Measurements from ENCODE around the gene AHI1.
A peak's percentile ranks its signal among the peaks of the same experiment; 100 is the strongest.
"Not testable (repeated sequence)": the region's sequence is repeated elsewhere in the genome, so short reads cannot be mapped to it uniquely, and the experiment has no call there.

AHI1 gene

DNA sequence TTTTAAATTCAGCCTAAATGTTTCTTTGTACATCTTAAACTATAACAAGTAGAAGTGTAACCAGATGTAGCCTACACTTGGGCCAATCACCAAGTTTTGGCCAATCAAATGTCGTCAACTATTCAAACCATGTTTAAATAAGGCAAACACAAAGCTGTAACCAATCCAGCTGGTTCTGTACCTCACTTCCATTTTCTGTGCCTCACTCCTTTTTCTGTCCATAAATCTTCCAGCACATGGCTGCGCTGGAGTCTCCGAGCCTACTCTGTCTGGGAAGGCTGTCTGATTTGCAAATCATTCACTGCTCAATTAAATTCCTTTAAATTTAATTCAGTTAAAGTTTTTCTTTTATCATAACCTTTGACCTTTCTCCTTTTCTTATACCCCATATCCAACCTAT, 7.7 kb upstream of the AHI1 start:
- DNase-seq, result no peak

DNA sequence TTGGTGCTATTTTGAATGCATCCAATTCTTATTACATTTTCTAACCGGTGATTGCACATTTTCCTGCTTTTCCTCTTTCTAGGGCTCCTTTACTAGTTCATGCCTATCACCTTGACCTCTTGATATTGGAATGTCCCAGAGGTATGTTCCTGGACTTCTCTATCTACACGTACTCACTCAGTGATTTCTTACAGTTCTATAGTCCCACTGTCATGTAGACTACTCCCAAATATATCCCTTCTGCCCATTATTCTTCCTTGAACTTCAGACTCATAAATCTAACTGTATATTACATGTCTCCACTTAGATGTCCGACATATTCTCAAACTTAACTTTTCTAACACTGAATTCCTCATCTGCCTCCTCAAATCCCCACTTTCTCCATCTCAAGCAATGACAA, 7.2 kb upstream of the AHI1 start:
- DNase-seq, result no peak

DNA sequence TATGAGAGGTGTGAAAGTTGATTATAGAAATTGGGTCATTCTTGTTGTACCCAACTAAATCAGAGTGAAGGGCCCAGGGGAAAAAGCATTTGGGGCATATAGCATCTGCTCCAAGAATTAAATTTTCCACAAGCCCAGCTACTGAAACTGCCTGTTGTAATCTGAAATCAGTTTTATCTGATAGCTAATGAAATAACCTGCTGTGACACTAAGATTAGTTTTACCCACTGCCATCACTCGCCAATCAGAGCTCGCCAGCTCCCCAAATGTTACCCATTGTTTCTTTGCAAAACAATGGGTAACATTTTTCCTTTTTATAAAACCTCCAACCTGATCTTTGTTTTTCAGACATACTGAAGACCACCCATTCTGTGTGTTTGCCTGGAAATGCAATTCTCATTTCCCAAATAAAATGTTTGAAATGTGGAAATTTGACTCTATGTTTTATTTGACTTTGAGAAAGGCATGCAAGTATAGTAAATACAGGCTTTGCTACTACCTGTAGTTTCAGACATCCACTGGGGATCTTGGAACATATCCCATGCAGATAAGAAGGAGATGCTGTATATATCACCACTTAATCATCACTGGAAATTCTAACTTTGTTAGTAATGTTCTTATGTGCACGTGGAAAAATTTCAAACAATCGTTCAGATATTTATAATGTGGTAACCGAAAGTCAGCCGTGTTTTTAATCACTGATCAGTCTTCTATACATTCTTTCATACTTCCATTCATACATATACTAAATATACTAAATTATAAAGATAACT, 6.3 kb upstream of the AHI1 start:
- no peak for DNase-seq

DNA sequence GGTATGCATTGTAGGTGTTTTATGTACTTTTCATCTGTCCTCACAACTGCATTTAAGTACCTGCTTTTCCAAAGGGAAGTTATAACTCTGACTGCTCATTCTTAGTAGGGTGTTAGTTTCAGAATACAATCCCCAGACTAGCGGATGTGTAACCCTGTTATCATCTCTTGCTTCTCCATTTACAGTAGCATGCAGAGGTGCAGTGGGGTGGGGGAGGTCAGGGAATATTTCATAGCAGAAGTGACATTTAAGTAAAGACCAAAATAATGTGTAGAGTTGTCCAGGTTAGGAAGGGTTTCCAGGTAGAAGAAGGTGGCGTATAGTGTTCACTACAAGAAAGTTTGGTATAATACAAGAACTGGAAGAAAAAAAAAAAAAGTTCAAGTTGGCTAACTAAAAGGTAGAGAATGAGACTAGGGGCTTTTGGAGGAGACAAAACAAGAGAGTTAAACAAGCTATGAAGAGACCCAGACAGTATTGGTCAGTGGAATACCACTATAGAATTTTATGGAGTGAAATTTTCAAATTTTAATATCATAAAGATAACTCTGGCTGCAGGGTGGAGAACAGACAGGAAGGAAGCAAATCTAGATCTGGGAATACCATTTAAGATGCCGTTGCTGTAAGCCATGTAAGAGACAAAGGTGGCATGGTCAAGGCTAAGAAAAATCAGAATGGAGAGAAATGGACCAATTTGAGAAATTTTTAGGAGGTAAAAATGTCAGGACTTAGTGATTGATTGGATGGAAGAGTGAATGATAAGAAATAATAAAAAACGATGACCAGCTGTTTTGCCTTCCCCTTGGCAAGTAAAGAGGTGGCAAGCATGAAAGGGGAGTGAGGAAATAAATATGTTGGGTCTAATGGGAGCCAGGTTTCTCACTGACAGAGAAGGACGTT, 2.2 kb upstream of the AHI1 start:
- DNase-seq, result no peak

DNA sequence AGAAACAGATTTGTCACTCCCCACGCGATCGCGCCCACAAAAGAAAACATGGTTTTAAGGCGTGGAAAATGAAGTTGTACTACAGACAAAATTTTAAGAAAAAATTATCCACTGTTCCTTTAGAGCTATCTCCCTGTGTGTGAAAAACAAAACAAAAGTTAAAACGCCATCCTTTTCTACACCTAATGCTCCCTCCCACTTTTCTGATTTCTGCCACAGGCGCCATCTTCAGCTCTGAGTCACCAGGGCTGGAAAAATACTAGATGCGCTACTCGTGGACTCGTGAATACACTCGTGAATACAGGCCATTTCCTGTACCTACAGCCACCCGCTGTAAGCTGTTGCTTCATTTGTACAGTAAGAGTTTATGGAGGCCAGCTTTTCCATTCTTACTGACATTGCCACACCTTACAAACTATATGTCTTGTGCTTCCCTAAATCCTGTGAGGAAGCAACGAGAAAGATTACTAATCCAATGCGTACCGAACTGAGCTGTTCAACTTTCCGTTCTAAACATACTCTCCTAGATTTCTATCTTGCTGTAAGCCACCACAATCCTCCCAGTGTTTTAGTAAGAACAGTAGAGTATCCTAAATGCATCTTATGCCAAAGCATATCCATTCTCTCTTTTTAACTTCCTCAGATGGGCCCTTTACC, 773 bp upstream of the AHI1 start:
- peak; percentile 73 for DNase-seq

DNA sequence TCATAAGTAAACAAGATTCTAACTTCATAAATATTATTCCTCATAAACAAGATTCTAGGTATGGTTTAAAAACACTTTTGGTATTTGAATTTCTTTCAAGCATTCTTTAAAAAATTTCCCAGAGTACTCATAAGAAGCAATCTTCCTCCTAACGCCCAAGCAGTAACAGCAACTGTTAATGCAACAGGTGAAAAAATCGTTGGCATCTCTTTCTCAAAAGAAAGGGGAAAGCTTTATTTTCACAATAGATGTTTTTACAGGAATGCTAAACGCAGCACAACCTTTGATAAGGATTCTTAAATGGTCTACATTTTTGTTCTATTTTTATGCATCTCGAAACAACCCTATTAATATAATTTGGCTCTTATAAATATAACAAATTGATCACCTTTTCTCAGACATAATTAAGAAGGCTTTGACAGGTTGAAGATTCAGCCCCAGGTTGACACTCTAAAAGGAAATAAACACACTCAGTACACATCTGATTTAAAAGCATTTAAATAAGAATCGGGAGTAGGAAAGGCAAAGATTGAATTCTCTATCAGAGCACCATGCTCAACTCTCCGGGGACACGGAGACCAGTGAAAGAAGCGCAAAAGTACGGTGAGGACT, 634 bp downstream of the AHI1 start:
- DNase-seq, result no peak

DNA sequence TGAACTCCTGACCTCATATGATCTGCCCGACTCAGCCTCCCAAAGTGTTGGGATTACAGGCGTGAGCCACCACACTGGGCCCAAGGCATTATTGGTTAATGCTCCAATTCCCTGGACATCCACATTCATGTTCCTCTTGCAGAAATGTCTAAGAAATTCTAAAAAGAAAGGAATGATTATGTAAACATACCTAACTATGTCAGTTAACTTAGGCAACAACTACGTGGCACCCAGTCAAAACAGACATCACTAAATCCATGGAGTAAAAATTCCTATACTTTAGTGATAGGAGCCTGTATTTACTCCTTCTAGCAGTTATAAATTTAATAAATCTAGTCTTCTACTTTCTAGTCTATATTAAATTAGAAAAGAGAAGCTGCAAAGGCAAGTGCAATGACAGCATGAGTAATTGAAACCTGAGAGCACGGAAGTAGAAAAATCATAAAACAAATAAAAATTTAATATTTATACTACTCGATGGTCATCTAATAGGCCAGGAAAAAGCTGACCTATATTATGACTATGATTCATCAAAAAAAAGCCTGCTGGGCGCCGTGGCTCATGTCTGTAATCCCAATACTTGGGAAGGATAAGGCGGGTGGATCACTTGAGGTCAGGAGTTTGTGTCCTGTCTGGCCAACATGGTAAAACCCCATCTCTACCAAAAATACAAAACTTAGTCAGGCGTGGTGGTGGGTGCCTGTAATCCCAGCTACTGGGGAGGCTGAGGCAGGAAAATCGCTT, 4.2 kb downstream of the AHI1 start:
- no peak for DNase-seq

DNA sequence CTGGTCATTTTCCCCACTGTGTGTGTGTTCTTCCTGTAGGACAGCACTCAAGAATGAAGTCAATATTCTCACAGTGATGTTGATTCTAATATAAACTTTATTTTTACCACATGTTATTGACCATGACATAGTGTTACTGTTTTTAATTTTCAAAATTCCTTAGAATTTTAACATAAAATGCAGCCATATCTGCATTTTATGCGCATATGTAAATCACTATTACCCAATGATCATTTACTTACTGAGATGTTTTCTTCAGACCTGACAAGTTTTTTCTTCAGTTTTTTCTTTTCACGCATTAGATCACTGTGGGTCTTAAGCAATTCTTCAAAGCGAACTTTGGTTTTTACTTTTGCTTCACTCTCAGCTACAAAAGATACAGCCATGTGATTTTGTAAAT, 7.2 kb downstream of the AHI1 start:
- no peak for DNase-seq

DNA sequence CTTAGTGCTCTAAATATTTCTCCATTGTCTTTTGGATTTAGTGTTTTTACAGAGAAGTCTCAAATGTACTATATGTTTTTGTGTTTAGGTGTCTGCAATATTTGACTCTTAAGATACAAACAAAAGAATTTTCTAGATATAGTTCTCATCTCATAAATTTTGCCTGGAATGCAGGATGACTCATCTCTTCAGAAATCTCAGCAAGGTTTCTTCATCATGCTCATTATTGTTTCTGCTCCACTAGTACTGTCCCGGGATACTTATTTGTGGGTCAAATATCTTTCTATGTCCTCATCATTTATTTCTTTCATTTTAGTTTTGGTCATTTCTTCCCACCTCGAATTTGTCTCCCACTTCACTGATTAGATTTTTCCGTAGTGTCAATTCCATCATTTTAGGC, 9.5 kb downstream of the AHI1 start:
- no peak for DNase-seq

DNA sequence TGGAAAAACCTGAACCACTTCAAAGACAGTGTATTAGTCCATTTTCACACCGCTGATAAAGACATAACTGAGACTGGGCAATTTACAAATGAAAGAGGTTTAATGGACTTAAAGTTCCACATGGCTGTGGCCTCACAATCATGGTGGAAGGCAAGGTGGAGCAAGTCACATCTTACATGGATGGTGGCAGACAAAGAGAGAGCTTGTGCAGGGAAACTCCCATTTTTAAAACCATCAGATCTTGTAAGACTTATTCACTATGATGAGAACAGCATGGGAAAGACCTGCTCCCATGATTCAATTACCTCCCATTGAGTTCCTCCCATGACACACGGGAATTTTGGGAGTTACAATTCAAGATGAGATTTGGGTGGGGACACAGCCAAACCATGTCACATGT, 13.6 kb downstream of the AHI1 start:
- not testable (repeated sequence) for DNase-seq

DNA sequence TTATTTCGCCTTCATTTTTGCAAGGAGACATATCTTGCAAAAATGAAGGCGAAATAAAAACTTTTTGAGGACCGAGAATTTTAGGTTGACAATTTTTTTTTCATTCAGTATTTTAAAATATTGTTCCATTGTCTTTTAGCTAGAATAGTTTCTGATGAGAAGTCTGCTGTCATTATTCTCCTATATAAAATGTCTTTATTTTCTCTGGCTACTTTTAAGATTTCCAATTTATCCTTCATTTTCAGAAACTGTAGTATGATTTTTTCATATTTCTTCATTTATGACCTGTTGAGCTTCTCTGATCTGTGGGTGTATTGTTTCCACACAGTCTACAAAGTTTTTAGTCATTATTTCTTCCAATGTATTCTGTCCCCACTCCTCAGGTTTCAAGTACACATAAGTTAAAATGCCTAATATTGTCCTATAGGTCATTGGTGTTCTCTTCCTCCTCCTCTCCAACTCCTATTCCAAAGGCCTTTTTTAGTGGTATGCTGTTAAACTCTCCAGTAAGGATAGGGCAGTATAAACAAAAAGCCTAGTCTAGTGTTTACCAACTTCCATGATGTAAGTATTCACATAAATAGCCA, 15.7 kb downstream of the AHI1 start:
- no peak for DNase-seq

DNA sequence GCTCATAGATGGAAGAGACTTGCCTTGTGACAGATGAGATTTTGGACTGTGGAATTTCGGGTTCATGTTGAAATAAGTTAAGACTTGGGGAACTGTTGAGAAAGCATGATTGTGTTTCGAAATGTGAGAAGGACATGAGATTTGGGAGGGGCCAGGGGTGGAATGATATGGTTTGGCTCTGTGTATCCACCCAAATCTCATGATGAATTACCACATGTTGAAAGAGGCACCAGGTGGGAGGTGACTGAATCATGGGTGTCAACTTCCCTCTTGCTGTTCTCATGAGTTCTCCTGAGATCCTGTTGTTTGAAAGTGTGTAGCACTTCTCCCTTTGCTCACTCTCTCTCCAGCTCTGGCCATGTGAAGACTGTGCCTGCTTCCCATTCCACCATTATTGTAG, 17.9 kb downstream of the AHI1 start:
- DNase-seq, result no peak

DNA sequence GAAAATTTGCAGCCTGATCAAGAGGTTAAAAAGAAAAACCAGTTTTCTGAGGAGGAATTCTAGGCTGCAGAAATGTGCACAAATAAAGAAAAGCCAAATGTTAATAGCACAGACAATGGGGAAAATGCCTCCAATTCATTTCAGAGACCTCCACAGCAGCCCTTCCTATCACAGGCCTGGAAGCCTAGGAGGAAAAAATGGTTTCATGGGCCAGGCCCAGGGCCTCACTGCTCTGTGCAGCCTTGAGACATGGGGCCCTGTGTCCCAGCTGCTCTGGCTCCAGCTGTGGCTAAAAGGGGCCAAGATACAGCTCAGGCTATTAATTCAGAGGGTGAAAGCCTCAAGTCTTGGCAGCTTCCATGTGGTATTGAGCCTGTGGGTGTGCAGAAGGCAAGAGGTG, 18.9 kb downstream of the AHI1 start:
- no peak for DNase-seq

DNA sequence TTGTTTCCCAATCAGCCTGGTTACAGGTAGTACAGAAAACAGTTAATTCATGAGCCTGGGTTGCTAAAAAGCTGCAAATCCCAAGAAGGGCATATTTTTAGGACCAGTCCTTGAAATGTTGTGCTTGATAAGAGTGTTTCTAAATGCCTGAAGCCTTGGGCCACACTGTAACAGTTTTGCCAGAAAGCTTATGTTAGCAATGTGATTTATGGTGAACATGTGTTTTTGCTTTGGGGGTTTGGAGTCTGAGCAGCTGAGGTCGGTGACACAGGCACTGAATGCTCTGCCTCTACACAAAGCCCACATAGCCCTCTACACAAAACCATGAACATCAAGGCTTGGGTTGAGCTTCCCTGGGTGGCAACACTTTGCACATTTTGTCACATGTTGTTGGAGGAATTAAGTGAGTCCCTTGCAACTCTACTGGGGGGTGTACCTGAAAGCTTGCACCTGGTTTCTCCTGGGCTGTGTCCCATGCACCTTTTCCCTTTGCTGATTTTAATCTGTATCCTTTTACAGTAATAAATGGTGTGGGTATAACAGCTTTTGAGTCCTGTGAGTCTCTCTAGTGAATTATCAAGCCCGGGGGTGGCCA, 22.2 kb downstream of the AHI1 start:
- DNase-seq, result no peak

DNA sequence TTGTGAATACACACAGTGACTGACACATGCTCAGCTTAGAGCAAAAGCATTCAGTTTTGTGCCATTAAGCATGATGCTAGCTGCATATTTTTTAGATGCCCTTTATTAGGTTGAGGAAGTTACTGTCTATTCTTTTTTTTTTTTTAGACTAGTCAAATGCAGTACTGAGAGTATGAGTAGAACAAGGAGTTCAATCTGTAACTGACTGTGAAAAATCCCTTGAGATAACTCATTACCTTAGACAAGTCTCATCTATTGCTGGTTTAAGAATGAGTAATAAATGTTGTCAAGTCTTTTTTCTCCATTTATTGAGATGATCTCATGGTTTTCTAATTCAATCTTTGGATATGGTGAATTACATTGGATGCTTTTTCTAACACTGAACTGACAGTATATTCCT, 23.2 kb downstream of the AHI1 start:
- DNase-seq, result no peak

DNA sequence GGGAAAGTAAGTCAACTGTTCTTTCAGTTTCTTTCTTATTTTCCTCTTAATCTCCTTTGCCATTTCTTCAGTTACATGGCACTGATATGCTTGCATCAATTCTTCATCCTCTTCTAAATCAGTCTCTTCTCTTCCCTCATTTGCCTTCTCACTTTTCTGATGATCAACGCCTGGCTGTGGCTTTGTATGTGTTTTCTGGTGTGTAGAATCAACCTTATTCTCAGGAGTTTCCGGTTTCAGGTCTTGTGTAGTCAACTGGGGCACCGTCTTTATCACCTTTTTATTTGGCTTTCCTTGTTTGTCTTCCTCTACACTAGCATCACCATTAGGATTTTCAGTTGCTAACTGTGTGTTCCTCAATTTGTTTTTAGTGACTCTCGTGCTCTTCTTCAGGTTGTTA, 31.6 kb downstream of the AHI1 start:
- no peak for DNase-seq

DNA sequence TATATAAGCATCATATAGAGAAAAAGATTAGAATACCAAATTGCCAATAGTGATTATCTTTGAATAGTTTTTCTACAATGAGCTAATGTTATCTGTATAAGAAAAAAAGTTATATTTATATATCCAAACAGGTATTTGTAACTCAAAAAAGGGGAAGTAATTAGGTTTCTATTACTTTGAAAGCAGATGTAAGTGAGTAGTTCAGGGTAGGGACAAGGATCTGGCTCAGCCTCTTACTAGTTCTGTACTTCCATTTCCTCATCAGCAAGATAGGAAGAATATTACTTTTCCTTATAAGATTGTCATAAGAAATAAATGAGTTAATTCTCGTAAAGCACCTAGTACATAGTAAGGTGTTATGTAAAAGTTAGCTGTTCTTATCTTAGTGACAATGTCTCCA, 32.2 kb downstream of the AHI1 start:
- no peak for DNase-seq

DNA sequence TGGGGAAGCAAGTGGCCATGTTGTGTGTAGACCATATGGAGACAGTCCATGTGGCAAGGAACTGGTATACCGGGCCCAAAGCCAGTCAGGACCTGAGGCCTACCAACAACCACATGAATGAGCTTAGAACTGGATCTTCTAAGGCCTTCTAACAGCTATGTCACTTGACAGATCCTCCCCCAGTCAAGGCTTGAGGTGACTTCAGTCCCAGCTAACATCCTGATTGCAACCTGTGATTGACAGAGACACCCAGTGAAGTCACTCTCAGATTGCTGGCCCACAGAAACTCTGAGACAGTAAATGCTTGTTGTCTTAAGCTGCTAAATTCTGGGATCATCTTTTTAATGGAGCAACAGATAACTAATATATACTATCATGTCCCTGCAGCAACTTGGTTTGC, 32.9 kb downstream of the AHI1 start:
- DNase-seq, result no peak

DNA sequence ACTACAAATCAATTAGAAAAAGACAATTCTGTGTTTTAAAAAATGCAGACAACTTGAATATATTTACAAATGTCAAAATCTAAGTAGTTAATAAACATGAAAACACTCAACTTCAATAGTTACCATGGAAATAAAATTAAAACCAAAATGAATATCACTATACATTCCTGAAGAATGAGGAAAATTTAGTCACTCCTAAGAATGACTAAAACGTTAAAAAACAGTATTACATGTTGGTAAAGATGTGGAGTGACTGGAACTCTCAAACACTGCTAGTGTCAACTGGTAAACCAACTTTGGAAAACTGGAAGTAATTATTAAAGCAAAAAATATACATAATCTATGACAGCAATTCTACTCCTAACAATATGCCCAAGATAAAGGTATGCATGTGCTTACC, 36.3 kb downstream of the AHI1 start:
- DNase-seq, result no peak

DNA sequence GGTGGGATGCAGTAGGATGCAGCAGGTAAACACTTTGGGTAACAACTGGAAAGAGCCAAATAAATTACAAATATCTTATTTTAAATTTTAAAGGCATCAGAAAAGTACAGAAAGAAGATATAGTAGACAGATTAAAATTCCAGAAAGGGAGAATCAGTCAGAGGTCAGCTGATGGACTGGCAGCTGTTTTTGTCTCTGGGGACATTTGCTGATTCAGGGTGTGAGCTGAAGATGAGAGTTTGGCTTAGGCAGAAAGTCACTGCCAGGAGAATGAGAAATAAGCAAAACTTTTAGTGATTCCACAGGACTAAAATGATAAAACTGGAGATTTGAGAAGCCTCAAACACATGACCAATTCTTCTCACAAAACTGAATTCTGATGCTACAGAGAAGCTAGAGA, 39.5 kb downstream of the AHI1 start:
- no peak for DNase-seq

DNA sequence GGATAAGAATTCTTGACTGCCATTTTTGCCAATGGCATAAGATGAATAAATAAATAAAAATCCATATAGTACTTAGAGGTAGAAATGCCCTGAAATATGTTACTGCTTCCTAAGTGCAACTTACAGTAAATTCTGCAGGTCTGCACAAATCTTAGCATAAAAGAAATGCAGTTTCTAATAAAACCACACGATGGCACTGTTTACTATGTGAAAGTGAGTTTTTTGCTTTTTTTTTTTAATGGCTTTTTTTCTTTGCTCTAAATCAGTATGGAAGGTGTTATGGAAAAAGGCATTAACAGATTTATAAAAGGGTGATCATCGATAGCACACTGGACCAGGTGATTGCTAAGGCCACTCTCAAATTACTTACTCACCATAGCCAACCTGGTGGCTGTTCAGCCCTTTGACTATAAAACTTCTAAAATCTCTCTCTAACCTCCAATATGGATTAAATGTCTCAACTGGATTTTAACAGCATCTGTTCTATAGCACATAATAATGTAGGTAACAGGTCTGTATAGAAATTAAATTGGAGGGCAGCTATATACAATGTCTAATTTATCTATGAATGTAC, 45.8 kb downstream of the AHI1 start:
- no peak for DNase-seq

DNA sequence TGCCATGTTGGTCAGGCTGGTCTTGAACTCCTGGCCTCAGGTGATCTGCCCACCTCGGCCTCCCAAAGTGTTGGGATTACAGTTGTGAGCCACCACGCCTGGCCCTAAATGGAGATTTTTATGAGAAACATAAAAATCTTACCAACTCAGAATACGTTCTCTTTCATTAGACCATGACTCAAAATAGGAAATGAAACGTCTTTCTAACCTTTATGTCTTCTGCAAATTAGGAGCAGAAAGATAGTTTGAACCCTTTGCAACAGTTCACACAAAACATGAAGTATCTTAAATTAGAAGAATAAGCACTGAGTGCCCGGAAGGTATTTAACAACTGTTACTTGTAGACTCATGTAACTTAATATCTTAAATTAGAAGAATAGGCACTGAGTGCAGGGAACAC, 48.3 kb downstream of the AHI1 start:
- DNase-seq, result no peak
